ENCODE data around the gene PTBP3.

The PTBP3 gene

DNA sequence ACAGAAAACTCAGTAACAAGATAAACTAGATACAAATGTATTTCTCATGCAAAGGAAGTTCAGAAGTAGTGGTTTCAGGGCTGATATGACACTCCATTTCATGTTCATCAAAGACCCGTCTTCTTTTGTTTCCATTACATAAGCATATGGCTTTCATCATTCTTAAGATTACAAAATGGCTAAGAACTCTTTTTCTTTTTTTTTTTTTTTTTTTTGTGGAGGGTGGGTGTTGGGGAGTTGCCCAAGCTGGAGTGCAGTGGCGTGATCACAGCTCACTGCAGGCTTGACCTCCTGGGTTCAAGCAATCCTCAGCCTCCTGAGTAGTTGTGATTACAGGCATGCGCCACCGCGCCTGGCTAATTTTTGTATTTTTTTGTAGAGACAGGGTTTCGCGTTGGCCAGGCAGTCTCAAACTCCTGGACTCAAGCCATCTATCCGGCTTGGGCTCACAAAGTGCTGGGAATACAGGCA lies 22.0 kb upstream of the PTBP3 start:
- no peak for DNase-seq

DNA sequence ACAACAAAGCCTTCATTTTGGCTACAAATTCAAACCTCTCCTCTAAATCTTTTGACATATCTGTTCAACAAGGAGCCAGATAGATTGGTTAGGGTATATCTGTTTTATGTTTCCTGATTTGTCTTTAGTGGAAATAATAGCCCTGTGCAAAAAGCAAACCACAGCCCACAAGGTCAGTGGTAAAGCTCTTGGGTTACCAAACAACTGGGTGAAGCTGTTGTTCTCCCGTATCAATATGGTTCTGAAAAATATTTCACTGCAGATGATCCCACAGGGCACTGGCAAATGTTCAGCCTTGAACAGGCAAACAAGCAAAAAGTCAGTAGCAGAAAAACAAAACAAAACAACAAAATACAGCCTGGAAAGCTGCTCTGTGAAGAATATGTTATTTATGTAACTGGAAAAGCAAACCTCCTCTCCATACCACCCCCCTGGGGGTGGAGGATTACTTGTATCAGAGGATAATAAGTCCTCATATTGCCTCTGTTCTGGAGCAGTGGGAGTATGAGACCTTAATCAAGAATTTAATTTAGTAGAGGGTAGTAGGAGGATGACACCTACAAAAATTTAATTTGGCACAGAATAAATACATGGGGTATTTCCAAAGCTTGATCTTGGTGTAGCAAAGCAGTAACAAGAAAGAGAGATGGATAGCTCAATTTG lies 20.8 kb upstream of the PTBP3 start:
- no peak for DNase-seq

DNA sequence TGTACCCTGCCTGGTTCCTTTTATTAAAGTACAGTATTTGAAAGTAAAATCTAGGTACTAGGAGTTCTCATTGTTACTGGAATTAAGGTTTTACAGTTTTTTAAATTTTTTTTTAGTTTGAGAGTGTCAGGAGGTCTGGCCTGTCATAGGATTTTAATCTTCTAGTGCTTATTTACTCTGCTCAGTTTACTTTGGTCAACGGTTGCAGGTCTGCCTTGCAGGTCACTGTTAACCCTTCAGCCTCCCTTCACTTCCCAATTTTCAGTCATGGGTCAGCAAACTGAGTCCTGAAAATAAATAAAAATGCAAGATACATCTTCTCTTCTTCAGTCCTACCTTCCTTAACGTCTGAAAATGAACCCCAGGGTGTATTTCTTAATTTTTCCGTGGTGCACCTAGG lies 18.8 kb upstream of the PTBP3 start:
- DNase-seq: no peak

DNA sequence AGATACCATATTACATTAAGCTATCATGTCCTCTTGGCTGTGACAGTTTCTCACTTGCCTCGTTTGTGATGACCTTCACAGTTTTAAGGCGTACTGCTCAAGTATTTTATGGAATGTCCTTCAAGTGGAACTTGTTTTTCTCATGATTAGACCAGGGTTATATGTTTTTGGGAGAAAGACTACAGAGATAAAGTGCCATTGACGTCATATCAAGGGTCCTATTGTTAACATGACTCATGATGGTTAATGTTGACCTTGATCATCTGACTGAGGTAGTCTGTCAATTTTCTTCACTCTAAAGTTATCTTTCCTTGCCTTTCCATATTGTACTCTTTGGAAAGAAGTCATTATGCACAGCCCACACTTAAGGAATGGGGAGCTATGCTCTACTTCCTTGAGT lies 17.8 kb upstream of the PTBP3 start:
- DNase-seq: no peak

DNA sequence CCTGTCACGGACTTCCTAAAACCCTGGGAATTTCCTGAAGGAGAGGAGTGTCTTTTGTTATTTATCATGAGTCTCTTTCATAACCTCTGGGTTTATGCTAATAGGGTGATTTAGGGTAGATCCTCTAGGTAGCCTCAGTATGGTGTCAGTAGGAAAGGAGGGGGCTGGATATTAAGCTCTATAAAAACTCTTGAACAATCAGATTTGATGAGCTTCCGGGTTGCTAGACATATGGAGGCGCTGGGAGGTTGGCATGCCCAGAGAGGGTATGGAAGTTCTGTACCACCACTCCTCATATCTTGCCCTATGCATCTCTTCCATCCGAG lies 15.6 kb upstream of the PTBP3 start:
- DNase-seq: no peak

DNA sequence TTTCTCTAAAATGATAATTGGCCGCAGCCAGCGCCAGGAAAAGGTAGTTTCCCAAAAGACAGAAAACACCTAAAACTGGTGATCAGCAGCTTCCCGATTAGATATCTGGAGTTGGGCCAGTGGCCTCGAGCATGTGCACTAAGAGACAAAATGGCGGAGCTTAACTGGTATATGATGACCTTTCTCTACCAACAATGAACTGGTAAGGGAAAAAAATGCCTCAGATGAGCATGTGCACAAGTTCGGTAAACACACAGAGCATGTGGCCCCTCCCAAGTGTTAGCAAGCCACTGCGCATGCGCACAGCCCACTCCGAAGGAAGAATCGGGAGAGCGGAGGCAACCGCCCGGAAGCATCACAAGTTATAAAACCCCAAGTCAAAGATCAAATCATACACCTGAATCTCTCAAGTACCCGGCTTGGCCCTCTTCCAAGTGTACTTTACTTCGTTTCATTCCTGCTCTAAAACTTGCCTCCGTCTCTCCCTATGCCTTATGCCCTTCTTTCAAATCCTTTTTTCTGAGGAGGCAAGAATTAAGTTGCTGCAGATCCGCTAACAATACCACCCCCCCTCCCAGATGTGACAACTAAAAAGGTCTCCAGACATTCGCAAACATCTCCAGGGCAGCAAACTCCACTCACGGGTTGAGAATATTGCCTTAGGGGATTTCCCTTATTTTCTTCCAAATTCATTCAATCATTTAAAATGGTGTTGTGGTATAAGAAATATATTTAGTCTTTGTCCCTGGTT lies 15.0 kb upstream of the PTBP3 start:
- no peak for DNase-seq

DNA sequence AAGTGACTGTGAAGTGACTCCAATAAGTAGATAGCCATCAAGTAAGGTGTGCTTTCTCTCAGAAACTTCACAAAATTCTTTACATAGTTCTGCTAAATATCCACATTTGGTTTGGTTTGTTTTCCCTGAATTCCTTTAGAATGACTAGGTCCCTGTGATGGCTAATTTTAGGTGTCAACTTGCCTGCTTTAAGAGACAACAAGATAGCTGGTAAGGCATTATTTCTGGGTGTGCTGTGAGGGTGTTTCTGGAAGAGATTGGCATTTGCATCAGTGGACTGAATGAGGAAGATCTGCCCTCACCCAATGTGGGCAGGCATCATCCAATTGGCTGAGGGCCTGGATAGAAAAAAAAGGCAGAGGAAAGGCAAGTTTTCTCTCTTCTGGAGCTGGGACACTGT lies 8.3 kb upstream of the PTBP3 start:
- no peak for DNase-seq

DNA sequence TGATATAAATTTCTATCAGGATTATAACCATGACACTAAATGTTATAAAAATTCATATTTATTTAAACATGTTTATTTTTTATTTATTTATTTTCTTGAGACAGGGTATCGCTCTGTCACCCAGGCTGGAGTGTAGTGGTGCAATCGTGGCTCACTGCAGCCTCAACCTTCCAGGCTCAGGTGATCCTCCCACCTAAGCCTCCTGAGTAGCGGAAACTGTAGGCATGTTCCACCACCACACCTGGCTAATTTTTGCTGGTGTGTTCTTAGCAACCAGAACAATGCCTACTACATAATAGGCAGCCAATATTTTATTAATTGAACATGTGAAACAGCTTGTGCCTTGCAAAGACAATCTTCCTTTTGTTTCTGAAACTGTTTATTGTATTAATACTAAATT lies 6.5 kb upstream of the PTBP3 start:
- DNase-seq: no peak

DNA sequence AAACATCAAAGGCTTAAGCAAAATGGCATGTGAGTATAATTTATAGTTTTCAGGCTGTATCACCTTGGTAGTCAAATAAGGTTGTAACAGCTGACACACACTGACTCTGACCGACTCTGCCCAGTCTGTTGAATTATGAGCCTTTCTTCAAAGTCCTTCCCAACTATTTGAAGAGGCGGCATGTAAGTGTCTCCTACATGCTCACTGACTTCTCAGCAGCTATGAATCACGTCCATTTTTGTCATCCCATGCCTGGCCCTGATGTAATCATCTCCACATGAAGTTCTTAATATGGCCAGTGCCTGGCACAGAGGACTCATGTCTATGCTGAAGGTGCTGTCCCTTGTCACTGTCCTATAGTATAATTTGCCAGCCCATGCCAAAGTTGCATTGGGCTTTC lies 5.1 kb upstream of the PTBP3 start:
- DNase-seq: no peak

DNA sequence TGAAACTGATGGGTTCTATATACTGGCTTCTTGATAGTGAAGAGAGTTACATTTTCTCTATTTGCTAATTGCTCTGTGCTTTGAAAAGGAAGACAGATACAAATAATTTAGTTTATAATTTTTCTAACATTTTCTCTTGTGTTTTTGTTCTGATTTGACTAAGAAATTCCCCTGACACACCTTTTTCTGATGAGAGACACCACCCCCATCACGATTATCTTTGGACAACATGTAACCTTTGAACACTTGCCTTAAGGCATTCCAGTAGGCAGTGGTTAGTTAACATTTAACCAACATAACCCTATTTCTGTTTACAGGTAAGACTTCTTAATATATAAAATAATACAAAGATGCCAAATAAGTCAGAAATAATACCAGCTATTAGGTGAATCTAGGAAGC lies 4.1 kb upstream of the PTBP3 start:
- no peak for DNase-seq

DNA sequence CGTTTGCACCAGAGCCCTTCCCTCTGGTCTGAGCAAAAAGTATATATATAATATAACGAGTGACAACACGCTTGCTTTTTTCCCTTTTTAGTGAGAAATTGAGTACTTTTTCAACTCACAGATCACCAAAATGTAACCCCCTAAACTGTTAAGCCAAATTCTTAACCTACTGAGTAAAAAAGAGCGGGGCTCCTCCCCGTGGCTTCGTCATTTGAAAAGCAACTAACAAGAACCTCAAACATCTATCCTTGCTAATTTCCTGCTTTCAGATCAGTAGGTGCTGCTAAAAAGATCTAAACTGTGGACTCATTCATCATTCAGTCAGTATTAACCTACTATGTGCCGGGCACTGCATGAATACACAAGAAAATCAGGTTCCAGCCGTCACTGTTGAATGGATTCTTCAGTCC lies 1.0 kb upstream of the PTBP3 start:
- DNase-seq: no peak

DNA sequence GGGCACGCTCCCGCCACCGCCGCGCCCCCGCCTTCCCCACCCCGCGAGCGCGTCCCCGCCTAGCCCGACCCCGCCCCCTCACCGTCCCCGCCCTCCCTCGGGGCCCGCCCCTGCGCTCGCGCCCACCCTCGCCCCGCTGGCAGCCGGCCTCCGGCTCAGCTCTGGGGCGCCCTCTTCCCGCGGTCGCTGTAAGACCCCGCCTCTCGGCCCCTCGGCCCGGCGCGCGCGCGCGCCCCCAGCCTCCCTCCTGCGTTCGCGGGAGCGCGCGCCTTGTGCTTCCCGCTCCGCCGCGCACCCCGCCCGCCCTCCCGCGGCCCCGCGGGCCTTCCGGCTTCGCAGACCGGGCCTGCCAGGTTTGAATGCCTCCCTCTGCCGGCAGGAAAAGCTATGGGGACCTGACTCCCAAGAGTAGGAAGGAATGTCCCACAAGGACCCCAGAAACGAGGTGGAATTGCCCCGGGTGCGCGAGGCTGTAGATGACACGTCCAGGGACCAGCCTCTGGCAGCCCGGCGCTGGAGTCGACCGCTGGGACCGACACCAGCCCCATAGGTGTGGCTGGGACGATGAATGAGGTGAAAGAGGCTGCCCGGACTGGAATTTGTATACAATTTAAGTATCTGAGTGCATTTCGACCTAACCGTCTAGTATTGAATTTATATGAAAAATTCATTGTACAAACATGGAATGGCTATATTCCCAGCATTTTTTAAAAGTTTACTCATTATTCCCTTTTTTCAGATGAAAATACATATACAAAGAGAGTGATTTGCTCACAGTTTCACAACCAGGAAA lies 416 bp upstream of the PTBP3 start:
- peak; percentile 75 for DNase-seq

DNA sequence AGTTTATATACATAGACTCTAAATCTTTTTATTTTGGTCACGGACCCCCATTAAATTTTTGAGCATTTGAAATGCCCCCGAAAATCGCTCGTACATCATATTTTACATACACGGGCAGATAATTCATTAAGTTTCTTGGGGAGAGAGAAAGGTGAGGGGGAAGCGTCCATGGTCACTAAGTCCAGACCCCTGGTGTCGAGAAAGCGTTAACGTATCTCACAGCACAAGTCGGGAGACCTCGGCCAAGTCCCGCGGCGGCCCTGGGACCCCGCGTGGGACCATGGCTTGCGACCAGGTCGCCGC lies 794 bp downstream of the PTBP3 start:
- DNase-seq: no peak

DNA sequence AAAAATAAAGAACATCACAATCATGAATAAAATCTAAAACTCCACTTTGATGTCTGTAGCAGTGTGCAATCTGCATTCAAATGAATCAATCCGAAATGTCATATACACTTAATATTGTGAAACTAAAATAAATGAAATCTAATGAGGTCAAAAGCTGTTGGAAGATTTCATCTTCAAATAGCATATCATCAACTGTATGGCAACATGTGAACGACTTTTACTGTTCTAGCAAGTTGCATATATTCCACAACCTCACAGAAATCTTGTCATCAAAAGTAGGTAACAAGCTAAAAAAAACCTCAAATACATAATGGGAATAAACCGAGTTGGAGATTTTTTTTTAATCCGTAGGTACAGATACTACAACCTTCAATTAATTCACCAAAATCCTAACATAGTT lies 1.2 kb downstream of the PTBP3 start:
- no peak for DNase-seq

DNA sequence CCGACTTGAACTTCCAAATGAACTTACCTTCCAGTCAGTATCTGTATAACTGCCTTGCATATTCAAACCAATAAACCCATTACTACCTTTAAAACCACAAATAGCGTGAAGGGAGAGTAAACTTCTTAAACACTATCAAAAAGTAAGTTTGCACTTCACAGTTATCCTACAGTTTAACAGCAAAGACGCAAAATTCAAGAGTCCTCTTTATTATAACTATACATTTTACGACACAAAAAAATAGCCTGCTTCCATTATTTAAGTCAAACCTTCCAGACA lies 1.8 kb downstream of the PTBP3 start:
- no peak for DNase-seq

DNA sequence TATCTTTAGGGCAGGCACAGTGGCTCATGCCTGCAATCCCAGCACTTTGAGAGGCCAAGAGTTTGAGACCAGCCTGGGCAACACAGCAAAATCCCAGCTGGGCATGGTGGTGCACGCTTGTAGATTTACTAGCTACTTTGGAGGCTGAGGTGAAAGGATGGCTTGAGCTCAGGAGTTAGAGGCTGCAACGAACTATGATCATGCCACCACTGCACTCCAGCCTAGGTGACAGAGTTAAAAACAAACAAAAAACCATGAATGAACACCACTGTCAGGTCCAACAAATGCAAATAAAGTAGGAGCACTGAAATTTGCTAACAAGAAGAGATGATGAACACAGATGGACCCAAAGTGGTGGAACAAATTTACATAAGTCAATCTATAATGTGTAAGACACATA lies 4.9 kb downstream of the PTBP3 start:
- no peak for DNase-seq

DNA sequence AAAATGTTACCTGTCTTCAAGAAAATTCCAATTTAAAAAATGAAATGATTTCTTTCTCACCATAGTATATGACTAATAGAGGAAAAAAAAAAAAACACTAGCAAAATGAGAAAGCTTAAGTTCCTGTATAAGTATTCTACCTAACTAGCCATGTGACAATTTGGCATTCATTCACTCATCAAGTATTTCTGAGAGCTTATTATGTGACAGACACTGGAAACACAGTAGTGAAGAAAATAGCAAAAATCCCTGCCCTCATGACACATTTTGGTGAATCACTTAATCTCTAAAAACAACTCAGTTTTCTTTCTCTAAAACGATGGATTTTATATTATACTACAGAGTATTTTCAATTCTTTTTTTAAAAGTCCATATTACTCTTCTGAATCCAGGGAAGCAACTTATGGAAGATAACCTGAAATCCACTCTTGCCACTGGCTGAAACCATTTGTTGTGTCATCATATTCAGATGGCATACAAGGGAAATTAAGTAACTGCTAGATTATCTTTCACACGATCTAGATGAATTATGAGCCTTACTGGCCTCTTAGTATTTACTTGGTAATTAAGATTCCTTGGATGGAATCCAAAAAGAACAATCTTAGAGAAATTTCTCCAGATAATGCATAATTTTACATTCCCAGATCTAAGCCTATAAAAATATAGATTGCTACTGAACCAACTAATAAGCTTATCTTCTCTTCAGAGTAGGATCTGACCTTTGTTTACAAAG lies 5.5 kb downstream of the PTBP3 start:
- no peak for DNase-seq

DNA sequence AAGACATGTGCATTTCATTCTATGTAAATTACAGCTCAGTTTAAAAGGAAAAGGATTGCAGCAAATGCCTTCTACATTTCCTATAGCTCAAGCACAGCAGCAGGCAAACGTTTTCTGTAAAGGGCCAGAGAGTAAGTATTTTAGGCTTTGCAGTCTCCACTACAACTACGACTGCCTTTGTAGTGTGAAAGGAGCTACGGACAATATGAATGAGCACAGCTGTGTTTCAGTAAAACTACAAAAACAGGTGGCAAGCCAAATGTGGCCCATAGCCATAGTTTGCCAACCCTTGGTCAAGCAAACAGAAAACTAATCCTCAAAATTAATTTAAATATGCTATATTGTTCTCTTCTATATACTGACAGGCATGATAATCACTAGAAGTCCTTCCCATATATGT lies 7.2 kb downstream of the PTBP3 start:
- DNase-seq: no peak

DNA sequence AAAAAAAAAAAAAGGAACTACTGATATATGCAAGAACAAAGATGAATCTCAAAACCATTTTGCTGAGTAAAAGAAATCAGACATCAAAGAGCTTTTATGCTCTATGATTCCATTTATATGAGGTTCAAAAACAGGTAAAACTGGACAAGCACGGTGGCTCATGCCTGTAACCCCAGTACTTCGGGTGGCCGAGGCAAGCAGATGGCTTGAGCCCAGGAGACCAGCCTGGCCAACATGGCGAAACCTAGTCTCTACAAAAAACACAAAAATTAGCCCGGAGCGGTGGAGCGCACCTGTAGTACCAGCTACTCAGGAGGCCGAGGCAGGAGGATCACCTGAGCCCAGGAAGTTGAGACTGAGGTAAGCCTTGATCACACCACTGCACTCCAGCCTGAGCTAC lies 7.8 kb downstream of the PTBP3 start:
- no peak for DNase-seq

DNA sequence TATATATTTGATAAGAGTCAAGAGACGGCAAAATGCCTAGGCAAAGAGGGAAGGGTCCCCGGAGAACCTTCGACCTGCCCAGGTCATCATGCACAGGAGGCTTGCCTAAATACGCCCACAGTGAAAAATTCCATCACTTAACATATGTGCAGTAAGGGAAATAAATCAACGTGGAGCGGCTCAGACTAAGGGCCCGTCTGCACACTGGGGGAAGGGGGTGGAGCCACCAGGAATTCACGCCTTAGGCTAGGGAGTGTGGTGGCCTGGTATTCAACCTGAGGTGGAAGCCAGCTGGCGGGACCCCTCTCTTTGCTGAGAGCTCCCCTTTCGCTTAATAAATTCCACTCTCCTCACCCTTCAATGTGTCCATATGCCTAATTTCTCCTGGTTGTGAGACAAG lies 8.3 kb downstream of the PTBP3 start:
- DNase-seq: no peak

DNA sequence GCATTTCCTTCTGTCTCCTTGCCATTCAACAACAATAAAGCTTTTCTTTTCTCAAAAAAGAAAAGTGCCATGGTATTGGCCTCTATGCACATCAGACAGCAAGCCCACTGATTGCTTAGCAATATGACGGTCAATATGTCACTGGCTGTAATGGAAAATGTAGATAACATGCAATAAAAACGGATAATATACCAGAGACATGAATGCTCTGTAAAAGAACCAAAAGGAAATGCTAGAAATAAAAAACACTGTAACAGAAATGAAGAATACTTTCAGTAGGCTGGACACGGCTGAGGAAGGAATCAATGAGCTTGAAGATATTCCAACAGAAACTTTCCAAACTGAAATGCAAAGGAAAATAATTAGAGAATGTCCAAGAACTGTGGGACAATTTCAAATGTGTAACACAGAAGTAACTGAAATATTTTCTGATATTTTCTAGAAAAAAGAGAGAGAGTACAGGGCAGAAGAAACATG lies 10.0 kb downstream of the PTBP3 start:
- no peak for DNase-seq

DNA sequence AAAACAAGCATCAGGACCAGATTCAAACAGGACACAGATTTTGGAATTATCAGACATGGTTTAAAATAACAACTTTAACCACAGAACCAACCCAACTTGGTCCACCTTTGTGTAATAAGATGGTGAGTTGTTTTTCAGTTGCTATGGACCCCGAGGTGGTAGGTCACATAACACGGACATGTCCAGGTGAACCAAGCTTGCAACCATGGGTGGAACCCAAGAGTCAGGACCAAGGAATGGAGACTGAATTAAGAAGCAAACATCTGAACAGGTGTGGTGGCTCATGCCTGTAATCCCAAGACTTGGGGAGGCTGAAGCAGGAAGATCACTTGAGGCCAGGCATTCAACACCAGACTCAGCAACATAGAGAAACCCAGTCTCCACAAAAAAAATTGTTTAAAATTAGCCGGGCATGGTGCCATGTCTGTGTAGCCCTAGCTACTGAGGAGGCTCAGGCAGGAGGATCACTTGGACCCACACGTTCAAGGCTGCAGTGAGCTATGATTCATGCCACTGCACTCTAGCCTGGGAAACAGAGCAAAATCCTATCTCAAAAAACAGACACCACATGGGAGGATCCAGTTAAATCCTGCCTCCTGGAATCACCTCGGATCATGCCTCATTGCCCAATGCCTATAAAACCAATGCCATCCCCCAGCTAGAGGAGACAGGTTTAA lies 10.6 kb downstream of the PTBP3 start:
- no peak for DNase-seq

DNA sequence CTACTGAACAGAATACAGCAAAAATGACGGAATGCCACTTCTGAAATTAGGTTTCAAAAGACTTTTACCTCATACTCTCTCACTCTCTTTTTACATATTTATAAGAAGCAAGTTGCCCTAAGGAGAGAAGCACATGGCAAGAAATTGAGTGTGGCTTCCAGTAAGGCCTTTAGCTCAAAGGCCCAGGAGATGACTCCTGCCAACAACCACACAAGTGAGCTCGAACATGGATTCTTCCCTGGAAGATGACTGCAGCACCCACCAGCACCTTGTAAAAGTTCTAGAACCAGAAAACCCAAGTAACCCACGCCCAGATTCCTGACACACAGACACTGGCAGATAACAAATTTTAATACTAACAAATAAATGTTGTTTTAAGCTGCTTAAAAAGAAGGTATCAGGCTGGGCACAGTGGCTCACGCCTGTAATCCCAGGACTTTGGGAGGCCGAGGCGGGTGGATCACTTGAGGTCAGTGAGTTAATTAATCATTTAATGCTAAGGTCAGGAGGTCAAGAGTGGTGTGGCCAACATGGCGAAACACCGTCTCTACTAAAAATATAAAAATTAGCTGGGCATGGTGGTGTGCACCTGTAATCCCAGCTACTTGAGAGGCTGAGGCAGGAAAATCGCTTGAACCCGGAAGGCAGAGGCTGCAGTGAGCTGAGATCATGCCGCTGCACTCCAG lies 17.0 kb downstream of the PTBP3 start:
- DNase-seq: no peak
